GM21515 (cell line): Measurements from ENCODE around the gene LHX2.

Source experiments
- ATAC-seq: cut with Tn5 transposase; IDR thresholded peaks from one replicate; pipeline ENCODE4 v1.9.1; 2021; ENCODE audit not compliant: unreplicated experiment

Gene LHX2

DNA sequence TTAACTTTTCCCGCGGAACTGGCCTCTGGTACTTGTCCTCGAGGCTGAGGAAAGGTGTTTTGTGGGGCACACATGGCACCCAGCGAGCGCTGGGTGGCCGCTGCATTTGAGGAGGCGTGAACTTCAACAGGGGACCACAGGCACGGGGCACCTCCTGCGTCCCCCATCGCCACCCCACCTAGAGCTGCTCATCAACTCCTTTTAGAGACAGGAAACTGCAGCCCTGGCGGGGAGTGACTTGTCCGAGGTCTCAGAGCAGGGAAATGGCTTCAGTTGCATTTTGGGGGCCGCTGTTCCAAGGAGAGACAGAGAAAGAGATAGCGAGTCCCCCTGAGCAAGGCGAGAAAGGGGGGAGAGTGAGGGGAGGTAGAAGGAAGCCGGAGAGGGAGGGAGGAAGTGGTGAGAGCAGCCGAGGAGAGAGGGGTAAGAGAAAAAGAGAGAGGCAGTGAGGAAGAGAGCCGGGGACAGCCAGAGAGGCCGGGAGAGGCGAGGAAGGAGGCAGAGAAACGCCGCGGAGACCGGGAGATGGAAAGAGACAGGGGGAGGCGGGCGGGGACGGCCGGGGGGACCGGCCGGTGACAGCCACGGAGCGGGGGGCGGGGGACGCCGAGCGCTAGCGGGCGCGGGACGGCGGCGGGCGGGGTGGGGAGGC, 12.5 kb upstream of the LHX2 start:
- ATAC-seq = no peak

DNA sequence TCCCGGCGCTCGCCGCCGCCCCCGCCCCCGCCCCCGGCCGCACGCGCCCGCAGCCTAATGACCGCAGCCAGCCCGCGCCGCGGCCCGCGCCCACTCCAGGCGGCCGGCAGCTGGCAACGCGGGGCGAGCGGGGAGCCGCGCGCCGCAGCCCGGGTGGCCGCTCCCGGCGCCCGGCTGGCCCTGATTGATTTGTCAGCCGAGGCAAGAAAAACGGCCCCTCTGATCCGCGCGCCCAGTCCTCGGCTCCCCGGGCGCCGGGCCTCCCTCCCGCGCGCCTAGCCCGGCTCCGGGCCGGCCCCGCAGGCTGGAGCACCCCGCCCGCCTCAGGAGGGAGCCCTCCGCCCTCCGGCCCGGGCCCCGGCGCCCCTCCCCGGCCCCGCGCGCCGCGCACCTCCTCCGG, 11.9 kb upstream of the LHX2 start:
- no peak for ATAC-seq

DNA sequence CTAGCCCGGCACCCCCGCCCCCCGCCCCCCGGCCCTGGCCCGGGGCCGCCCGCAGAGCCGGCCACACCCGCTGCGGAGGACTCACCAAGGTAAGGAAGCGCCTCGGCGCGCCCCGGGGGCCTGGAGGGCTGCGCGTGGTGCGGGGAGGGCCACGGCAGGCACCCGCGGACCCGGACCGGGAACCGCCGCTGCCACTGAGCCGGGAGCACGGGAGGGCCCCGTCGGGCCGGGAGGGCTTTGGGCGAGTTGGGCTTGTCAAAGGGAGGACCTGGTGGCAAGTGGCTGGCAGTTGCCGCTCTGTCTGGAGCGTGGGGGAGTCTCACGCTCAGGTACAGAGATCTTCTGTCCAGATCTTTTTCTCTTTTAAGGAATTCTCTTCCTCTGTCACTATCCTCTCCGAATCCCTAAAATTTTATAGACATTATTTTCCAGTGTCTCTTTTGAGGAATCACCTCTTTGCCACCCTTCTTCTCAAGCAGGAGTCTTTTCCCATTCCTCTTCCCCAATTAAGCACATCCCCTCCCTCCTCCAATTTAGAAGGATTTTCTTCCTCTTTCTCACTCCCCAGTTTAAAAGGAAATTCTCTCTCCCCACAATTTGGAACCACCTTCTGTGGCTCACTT, 11.3 kb upstream of the LHX2 start:
- ATAC-seq = no peak

DNA sequence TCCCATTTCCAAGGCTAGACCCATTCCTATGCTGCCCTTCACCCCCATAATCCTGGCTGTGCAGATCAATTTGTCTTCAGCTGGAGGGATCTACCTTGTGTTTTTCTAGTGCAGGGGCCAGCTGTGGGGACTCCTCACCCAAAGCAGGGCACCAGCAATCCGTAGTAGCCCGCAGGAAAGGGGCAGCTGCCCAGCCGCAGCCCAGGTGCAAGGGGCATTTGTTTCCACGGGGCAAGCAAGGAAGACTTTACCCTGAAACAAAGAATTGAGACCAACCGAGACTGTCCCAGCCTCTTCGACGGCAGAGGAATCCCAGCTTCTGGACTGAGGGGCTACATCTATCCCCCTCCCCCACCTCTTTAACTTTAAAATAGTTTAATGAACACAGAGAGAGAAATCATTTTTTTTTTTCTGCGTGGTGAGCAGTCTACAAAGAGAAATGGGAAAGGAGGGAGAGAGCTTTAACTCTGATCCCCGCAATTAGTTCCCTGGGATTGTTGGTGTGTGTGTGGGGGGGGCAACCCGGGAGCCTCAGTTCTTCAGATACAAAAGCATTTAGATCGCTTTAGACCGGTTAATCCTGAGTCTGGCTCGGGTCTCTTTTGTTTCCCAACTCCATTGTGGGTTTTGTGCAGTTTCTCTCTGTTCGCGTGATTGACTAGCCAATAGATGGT, 10.6 kb upstream of the LHX2 start:
- no peak for ATAC-seq

DNA sequence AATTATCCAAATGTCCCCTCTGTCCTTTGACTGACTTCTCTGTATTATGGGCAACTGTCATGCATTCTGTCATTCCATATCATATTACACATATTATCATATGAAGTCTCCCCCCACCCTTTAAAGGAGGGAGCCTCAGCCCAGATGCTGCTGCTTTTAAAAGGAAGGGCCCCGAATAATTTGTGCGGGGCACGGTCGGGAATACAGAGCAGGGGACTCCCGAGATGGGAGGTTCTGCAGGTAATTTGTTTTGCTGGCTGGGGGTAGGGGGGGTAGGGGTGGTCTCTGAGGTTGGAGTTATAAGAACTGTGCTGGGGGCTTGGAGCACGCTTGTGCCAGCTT, 10.1 kb upstream of the LHX2 start:
- no peak for ATAC-seq

DNA sequence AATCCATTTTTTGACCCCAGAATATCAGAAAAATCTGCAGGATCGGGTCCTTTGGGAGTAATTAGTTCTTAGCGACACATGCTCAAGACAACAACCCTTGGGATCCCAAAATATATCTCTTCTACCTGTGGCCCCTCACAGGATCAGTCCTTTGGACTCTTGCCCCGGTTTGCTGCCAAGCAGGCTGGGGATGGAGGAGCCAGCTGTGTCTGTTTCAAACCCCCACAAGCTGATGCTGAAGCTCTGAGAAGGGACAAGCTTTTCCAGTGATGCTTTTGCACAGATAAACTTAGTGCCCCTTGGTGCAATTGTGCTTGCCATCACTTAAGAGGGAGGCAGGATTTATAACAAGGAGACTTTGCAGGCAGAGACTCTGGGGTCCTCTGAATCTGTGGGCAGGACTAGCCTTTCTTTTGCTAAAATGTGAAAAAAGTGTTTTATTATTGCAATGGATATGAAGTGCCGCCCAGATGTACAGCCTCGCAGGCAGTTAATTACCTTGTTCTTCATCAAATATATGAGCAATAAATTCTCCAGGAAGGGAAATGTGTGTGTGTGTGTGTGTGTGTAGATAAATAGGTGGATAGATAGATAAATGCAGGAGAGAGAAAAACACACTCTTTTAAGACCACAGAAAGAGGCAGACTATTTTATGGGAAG, 9.6 kb upstream of the LHX2 start:
- no peak for ATAC-seq

DNA sequence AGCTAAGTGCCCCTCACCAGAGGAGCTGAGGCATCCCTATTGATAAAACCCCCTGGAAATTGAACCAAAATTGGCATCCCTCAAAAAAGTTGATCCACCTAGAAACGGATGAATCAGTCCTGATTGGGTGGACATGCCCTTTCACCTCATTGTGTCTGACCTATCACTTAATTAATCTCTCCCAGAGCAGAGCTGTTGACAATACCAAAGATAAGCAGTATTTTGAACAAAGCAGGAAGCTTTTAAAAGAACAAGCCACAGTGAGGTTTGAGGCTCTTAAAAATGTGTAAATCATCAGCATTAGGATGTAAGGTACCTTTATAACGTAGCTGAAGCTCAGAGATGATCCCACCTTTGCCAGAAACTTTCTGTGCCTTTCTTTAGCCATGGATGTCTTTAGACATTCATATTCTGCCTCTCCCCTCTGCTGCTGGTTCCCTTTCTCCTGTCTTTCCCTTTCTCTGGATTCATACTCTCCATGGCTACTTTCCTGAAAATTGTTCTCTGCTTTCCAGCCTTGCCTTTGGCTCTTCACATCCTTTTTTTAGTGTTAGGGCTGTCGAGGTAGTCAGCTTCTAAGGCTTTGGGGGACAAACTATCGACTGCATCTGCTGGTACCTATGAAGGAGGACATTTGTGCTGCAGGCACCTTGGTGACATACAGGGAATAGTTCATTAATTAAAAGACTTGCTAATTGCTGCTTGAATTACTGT, 7.8 kb upstream of the LHX2 start:
- ATAC-seq = no peak

DNA sequence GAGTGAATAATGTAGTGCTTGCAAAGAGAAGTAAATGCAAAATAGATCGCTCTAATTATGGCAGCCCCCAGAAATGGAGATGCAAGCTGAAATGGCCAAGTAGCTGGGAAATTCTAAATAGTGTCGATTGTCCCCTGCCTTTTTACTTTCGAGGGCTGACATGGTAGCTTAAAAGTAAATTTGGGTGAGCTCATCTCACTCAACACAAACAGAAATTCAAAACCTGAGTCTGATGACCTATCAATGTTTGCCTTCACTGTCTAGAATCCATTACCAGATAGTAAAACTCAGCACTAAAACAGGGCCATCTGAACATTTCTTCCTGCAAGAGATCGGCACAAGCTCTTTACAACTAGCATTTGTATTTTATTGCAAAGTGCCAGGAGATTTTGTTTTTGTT, 7.0 kb upstream of the LHX2 start:
- no peak for ATAC-seq

DNA sequence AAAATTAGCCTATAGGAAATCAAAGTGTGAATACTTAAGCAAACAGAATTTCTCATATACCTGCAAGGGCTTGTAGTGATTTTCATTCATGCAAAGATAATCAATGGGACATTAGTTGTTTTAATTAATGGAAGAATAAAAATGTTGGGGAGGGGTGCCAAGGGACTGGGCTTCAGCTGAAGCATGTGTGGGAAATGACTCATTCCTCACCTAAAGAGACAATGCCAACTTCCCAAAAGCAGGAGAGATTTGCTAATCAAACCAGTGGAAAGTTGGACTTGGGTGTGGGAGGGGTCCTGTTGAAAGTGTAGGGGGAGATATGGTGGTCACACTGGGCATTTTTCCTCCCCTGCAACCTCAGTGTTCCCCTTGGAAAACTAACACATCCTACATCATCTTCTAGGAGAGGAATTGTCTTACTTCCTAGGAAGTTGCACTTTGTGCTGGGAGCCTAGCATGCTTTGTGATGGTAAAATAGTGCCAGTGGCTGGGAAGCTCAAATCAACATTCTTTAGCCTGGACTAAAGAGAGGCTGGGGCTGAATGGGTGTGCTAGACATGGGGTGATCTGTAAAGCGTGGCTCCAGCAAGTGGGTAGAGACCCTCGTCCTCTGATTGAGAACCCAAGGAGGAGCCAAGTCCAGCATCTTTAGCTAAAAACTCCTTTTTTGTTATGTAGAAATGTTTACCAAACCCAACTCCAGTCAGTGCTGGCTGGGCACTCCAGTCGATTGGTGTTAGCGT, 6.4 kb upstream of the LHX2 start:
- no peak for ATAC-seq

DNA sequence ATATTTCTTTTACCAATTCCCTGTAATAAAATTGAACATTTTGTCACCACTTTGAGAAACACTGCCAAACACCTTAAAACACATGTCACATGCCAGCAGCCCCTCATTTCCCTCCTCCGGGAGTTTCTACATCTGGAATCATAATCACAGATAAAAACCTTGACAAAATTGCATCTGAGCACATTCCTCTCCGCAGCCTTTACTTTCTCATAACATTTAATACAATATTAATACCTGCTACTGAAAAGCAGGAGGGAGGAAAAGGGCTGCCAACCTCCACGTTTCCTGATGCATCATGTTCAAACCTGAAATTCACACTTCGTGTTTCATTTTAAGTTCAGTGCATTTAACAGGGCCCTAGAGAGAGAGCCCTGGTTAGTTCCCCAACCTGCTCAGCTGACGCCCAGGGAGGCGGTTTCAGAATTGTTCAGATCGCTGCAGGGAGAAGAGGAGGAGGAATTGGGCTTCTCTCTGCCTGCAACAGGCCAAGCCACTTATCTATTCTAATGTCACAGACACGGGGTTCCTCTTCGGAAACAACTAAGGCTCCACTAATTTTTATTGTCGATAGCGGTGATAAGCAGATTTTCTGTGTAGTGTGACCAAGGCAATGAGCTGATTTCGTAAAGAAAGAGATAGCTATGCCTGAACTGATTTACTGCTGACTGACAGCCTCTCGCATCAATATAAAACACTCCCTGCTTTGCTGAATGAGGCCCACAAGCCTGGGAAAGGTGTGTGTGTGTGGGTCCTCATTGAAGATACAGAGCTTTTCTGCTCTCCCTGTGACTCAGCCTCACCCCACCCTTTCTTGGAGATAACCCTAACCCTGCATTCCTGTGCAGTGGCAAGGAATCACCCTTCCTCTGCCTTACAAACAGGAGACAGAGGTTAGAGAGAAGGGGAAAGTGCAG, 4.9 kb upstream of the LHX2 start:
- no peak for ATAC-seq

DNA sequence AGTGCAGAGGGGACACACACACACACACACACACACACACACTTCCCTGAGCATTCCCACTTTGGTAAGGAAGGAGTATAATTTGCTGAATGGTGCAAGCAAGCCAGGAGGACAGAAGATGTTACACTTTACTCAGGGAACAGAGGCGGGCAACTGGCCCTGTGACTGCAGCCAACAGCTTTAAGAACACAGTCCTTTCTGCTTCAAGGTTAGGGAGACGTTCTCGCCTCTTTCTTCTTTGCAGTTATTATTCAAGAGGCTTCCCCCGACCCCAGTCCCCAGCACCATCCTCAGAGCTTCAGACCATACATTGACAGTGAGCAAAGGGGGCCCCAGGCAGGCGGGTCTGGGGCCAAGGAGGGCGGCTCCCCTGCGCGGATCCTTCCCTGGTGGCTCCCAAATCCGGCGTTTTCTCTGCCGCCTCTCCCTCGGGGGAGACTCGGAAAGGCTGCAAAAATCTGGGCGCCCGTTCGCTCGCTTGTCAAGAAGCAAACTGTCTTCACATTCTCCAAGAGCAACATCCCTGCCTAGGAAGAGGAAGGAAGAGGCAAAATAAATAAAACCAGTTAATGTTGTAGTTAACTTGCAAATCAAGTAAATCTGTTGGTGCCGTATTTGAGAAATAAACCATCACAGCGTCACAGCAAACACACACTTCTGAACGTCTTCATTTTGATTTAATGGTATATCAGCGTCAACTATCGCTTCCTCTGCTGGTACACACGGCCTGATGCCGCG, 3.8 kb upstream of the LHX2 start:
- no peak for ATAC-seq

DNA sequence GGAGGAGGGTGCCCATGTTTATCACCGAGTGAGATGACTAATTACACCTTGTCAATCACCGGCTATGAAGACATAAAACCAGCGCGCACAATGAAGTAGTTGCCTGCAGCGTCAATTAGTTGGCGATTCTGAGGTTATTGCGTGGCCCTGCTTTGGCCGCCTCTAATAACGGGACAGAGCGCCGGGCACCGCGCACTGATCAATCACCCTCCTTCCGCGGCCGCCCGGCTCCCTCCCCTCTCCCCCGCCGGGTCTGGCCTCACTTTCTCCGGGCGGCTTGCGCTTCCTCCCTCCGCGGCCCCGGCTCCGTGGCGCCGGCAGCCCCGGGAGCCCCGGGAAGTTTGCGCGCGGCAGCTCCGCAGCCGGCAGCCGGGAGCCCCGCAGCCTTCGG, 3.3 kb upstream of the LHX2 start:
- no peak for ATAC-seq

DNA sequence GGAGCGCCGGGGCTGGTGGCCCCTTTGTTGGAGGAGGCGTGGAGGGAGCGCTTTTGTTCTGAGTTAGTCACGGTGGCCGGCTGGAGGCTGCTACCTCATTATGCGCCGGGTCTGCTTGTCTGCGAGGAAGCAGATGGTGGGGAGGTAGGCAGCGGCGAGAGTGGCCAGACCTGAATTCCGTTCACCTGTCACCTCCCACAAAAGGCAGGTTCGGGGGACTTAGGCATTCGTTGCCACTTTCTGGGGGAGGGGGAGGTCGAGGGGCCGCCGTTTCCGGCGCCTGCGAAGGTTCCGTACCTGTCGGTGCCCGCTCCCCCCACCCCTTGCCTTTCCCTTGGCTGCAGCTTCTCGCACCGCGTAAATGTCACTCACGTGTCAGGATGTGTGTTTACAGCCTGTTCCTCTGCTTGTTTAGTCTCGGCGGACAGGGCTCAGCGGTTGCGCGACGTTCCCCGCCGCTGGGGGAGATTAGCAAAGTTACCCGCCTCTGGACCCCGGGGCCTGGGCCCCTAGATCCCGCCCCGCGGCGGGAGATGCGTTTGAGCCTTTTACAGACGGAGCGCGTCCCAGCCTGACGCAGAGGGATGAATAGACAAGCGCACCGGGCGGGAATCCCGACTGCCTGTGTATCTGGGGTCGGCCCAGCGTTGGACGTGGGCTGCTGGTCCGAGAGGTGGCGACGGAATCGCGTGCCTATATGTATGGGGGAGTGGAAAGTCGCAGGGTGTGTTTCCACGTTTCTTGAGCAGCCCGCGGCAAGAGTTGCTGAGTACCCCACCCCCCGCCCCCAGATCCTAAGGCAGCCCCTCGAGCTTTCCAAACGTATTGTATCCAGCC, 2.7 kb upstream of the LHX2 start:
- no peak for ATAC-seq

DNA sequence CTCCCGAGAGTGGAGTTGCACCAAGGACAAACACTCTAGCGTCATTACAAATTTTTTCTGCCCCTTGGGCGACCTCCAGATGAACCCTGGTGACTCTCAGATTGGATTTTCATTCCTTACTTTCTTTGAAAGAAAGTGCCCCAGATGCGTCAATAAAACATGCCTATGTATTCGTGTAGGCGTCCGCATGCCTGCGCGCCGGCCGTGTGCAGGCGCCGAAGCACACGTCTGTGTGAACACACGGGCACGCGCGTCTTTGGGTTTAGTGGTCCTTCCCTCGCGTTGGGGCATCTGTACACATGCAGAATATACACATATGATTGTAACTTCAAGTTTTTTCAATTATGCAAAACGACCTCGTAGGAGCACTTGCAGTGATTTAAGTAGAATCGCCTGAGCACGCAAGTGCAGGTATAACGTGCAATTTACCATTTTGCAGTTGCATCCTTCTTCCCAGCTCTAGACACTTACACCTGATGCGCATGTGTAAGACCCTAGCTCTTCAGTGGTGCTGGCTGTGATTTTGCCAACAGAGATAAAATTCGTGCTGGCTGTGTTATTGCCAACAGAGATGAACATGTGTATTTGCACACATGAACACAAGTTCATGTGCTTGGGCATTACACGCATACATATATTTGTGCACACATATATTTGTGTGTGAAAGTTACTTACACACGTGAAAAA, 1.9 kb upstream of the LHX2 start:
- ATAC-seq = no peak

DNA sequence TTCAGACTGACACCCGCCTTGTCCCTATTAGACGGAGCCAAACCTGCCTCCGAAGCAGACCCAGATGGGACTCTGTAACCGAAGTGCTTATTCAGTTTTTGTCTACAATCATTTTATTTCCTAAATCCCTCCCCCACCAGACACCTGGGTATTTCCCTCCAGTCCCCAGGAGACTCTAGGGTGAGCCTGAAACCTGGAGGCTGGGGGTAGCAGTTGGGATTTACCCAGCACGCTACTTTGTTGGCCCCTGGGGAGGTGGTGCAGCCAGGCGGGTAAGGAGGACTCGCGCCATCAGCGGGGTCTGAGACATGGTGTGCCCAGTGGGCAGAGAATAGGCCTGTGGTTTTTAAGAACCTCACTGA, 1.3 kb upstream of the LHX2 start:
- ATAC-seq = no peak

DNA sequence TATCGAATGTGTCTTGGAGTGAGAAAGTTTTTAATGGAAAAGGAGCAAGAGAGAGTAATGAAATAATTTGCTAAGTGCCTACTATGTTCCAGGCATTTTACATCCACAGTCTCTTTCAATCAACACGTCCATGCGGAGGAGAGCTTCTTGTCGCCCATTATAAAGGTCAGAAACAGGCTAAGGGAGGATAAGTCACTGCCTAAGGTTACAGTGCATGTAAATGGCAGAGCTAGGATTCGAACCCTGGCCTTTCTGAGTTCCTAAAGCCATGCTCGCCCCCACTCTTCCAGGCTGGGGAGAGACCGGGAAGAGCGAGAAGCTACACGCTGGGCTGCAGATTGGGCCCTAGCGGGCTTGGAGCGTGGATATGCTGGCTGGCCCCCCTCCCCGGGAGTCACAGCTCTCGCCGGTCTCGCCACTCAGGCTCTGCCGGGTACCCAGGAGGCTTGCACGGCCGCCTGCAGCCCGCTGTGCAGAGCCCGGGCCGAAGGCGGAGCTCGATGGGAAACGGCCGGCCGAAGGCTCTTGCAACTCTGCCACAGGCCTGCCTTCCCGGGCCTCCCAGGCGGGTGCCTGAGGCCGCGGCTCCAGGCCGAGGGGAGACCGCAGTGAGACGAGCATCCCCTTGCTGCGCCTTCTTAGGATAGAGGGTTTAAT, 775 bp upstream of the LHX2 start:
- no peak for ATAC-seq
